ENCODE data around the gene ISL2.

DNA sequence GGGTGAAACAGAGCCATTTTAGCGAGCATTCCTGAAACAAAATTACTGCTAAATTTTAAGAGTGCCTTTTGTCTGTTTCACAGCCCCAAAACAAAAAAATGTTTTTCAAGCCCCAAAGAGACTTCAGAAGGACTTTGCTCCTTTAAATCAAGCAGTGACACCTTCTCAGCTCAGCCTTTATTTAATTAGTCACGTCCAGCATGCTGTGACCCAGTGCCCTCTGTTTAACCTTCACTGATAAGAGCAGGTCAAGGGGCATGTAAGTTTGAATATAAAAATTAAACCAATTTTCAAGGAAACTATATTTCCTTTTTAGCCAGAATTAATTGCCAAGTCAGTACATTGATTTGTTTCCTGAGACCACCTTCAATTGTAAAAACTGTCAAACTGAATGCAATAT lies 40.6 kb downstream of the ISL2 start:
- TF ChIP-seq, protein P1, sequence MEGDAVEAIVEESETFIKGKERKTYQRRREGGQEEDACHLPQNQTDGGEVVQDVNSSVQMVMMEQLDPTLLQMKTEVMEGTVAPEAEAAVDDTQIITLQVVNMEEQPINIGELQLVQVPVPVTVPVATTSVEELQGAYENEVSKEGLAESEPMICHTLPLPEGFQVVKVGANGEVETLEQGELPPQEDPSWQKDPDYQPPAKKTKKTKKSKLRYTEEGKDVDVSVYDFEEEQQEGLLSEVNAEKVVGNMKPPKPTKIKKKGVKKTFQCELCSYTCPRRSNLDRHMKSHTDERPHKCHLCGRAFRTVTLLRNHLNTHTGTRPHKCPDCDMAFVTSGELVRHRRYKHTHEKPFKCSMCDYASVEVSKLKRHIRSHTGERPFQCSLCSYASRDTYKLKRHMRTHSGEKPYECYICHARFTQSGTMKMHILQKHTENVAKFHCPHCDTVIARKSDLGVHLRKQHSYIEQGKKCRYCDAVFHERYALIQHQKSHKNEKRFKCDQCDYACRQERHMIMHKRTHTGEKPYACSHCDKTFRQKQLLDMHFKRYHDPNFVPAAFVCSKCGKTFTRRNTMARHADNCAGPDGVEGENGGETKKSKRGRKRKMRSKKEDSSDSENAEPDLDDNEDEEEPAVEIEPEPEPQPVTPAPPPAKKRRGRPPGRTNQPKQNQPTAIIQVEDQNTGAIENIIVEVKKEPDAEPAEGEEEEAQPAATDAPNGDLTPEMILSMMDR (IDR thresholded peaks at IDR 0.05): no peak
- TF ChIP-seq RAD21 (conservative IDR thresholded peaks at IDR 0.05 in 1 of 2, IDR thresholded peaks at IDR 0.05 in 1 of 2) (no peak), POLR2A (IDR thresholded peaks at IDR 0.05; ENCODE audit: low read length) (no peak), CHD4 (IDR thresholded peaks at IDR 0.05; ENCODE audit: borderline replicate concordance) (no peak)
- TF ChIP-seq, protein P2, sequence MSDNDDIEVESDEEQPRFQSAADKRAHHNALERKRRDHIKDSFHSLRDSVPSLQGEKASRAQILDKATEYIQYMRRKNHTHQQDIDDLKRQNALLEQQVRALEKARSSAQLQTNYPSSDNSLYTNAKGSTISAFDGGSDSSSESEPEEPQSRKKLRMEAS (IDR thresholded peaks at IDR 0.05): no peak
